Stimulated activated CD4-positive, alpha-beta T cell treated with anti-CD3 and anti-CD28 coated beads, Interleukin-2, amount 100 ng/mL, for 24 hours (primary cell): ENCODE data around the gene SAC3D1.
"Not testable (repeated sequence)": the region's sequence is repeated elsewhere in the genome, so short reads cannot be mapped to it uniquely, and the experiment has no call there.

ENCODE experiments used
- DNase-seq, 2 donors: peaks; one replicate each; pipeline ENCODE4 v3.0.0-alpha.2; 2020

Gene SAC3D1

DNA sequence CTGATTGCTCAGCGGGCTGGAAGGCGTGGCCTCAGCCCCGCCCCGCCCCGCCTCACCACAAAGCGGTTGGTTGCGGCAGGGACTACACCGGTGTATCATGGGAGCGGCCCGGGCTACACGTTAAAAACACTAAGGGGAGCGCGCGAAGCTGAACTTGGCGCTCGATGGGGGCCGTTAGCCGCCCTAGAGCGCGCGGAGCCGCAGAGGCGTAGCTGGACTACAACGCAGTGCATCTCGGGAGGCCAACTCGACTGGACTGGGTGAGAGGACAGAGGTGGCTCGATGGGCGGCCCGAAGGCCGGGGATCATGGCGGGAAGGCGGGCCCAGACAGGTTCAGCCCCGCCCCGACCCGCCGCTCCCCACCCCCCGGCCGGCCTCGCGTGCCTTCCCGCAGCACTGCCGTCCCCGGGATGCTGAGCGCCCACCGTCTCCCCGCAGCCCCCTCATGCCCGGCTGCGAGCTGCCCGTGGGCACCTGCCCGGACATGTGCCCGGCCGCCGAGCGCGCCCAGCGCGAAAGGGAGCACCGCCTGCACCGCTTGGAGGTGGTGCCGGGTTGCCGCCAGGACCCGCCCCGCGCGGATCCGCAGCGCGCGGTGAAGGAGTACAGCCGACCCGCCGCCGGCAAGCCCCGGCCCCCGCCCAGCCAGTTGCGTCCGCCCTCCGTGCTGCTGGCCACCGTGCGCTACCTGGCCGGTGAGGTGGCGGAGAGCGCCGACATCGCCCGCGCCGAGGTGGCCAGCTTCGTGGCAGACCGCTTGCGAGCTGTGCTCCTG, at the start of gene SAC3D1:
Gene SAC3D1 (plus strand): TSS at position 364 of the 776 bp plus-strand sequence. CDS start 83 bp downstream, at position 447.
- peak; percentile 87 to 90 for DNase-seq

DNA sequence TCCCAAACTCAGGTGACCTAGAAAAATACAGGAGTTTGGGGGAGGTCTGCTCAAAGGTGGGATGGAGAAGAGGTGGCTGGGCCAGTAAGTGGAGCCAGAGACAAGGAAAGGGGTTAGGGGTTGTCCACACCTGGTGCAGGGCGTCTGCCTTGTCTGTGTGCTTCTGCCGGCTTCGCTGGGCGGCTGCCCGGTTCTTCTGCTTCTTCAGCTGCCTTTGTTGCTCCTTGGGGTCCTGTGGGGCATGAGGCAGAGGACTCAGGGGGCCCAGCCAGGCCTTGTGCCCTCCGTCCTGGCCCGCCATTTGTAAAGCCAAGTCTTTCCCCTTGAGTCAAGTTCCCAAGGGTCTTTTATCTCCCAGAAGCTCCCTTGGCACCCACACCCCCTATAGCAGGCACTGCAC, 46.7 kb upstream of the SAC3D1 start:
- DNase-seq: no peak

DNA sequence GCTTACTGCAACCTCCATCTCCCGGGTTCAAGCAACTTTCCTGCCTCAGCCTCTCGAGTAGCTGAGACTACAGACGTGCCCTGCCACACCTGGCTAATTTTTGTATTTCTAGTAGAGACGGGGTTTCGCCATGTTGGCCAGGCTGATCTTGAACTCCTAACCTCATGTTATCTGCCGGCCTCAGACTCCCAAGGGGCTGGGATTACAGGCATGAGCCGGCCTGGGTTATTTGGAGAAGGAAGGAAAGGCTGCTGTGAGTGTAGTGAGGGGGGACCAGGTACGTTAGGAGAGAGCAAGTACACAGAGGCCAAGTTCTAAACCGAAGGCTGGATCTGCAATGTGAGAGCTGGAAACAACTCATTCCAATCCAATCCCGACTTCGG, 44.7 kb upstream of the SAC3D1 start:
- no peak for DNase-seq

- DNase-seq: no peak
Observed at GRCh38 chr11:64996710-64997380, 44.2 kb upstream of the SAC3D1 start, which contains the start of gene BATF2. Gene BATF2, minus strand, starts transcription at chr11:64996971. Its CDS starts 57 bp downstream, at chr11:64996914.

- DNase-seq: no peak
Observed at GRCh38 chr11:64998141-64998540, 42.9 kb upstream of the SAC3D1 start.

DNA sequence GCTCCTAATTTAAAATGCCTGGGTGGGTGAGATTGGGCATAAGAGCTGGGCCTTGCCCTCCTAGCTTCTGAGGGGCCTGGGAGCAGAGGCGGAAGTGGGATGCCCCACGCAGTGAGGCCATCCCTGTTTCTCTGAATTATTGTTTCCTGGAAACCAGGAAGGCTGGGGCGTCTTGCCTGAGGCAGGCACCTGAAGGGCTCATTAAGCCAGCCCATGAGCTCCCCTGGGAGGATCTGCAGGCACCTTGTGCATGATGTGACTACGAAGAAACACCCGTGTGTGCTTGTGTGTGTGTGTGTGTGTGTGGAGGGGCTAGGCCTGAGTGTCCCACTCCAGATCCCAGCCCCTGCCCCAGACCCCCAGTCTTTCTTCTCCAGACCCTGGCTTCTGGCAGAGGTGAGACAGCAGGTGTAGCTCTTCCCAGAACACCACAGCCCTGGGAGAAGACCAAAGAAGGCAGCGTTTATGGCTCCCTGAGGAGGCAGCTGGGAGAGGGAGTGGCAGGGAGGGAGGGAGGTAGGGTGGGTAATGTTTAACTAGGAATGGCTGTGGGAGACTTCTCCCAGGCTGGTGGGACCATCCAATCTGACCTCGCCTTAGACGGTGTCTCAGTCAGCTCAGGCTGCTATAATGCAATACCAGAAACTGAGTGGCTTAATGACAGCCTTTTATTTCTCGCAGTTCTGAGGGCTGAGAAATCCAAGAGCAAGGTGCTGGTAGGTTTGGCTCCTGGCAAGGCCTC, 42.1 kb upstream of the SAC3D1 start:
- DNase-seq: no peak

- DNase-seq: no peak
Observed at GRCh38 chr11:64999478-64999877, 41.5 kb upstream of the SAC3D1 start.

- no peak for DNase-seq
Observed at GRCh38 chr11:65002706-65003105, 38.3 kb upstream of the SAC3D1 start.

GRCh38 chr11:65003282-65003681, 37.7 kb upstream of the SAC3D1 start:
- no peak for DNase-seq

DNA sequence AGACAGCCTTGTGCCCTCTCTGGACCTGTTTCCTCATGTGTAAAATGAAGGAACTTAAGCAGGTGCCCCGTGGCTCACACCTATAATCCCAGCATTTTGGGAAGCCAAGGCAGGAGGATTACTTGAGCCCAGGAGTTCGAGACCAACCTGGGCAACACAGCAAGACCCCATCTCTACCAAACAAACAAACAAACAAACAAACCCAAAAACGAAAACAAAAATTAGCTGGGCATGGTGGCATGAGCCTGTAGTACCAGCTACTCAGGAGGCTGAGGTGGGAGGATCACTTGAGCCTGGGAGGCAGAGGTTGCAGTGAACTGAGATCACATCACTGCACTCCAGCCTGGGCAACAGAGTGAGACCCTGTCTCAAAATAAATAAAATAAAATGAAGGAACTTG, 37.0 kb upstream of the SAC3D1 start:
- DNase-seq: not testable (repeated sequence)

DNA sequence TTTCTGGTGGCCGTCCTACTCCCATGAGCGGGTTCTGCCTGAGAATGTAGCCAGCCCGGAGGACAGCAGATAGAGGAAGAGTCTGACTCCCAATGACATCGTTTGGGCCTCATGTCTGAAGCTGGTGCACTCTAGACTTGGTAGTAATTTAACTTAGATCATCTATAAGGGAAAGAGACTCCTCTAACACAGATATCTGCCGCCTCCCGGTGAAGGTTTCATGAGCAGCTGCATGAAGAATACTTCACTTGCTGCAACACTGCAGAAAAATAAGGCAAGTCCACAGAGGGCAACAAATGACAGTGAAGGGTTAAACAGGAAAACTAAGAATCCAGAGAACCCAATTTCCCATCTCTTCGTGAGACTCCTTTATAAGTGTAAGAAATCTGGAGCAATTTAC, 33.0 kb upstream of the SAC3D1 start:
- DNase-seq: no peak

DNA sequence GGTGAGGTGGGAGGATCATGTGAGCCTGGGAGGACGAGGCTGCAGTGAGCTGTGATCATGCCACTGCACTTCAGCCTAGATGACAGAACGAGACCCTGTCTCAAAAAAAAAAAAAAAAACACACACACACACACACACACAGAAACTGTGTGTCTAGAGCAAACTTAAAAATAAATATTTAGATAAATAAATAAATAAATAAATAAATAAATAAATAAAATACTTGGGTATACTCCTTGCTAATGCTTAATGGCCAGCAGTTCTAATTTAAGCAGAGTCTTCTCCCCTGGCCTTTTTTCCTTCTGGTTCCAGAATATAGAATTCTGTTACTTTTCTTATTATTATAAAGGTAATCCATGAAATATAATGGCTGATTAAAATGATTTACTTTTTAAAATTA, 32.1 kb upstream of the SAC3D1 start:
- DNase-seq: no peak

- peak; percentile 92 for DNase-seq
Observed at GRCh38 chr11:65013130-65013887, 27.7 kb upstream of the SAC3D1 start.

DNA sequence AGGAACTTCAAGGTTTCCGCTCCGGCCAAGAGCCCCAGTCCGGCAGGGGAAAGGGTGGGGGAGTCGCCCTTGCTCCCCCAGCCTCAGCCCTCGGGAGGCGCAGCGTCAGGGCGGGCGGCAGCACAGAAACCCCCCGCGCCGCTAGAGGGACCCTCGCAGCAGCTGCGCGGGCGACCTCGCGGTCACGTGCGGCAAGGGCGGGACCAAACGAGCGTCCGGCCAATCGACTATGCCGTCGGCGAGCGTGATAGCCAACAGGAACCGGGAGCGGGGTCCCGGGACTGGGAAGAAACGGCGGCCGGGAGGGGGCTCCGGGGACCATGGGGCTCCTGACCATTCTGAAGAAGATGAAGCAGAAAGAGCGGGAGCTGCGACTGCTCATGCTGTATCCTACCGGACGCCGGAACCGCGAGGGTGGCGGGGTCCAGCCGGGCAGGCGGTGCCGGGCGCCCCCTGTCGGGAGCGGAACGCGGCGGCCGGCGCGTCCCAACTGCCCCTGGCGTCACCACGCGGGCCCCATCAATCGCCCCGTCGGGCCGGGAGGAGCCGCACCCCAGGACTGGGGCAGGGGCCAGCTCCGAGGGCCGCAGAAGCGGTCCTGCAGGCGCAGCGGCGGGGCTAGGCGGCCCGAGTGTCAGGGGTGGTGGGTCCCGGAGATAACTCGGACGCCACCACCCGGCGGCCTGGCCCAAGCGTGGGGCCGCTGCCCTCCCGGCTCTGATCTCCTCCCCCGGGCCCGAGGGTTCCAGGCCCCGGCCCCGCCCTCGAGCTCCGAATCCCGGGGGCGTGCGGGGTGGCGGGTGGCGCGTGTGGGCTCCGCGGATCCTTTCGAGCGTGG, 26.9 kb upstream of the SAC3D1 start, which contains the start of gene ARL2:
Gene ARL2 (plus strand): TSS at position 273 of the 838 bp plus-strand sequence. CDS start 48 bp downstream, at position 321.
- peak; percentile 86 to 89 for DNase-seq

DNA sequence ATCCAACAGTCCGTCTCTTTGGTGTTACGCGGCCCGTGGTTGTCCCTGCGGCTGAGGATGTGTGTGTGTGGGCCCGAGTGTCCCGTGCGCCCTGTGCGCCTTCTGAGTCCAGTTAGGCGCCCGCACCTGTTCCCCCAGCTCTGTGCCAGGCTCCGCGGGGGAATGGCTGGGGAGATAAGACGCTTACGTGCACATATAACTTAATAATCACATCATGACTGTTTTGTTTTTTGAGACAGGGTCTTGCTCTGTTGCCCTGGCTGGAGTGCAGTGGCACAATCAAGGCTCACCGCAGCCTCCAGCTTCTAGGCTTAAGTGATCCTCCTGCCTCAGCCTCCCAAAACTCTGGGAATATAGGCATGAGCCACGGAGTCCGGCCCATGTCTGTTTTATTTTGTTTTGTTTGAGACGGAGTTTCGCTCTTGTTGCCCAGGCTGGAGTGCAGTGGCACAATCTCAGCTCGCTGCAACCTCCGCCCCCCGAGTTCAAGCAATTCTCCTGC, 26.2 kb upstream of the SAC3D1 start:
- no peak for DNase-seq

GRCh38 chr11:65016705-65017104, 24.3 kb upstream of the SAC3D1 start:
- no peak for DNase-seq

GRCh38 chr11:65017937-65018336, 23.1 kb upstream of the SAC3D1 start:
- no peak for DNase-seq

GRCh38 chr11:65019824-65020223, 21.2 kb upstream of the SAC3D1 start:
- no peak for DNase-seq

DNA sequence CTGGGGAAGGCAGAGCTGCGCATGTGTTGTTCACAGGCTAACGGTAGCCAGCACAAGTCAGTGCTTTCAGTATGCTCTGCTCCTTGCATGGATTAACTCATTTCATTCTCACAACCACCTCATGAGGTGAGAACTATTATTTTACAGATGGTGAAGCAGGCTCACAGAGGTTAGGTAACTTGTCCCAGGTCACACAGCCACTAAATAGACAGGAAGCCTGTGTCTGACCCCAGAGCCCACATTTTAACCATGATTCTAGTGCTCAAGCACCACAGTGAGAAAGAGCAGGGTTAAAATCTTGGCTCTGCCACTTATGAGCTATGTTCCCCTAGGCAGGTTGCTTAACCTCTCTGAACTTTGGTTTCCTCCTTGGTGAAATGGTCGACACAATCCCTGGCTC, 20.0 kb upstream of the SAC3D1 start:
- DNase-seq: no peak

GRCh38 chr11:65021509-65021908, 19.5 kb upstream of the SAC3D1 start:
- DNase-seq: no peak

- DNase-seq: not testable (repeated sequence)
Observed at GRCh38 chr11:65023502-65023901, 17.5 kb upstream of the SAC3D1 start.

DNA sequence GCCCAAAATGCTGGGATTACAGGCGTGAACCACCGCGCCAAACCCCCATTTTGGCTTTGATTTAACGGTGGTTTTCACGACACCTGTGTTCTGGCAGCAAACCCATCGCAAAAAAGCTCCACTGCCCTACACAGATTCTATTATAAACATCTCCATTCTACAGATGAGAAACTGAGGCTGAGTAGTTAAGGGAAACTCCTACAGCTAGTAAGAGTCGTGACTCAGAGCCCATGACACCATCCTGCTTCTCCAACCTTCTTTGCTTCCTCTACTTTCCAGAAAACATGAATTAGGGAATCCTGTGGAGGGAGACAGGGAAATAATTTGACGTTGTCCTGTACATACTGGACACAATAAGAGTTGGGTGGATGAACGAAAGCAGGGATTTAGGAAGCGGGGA, 14.2 kb upstream of the SAC3D1 start:
- DNase-seq: no peak
